ENCODE data around the gene GNPTG.

Gene GNPTG

DNA sequence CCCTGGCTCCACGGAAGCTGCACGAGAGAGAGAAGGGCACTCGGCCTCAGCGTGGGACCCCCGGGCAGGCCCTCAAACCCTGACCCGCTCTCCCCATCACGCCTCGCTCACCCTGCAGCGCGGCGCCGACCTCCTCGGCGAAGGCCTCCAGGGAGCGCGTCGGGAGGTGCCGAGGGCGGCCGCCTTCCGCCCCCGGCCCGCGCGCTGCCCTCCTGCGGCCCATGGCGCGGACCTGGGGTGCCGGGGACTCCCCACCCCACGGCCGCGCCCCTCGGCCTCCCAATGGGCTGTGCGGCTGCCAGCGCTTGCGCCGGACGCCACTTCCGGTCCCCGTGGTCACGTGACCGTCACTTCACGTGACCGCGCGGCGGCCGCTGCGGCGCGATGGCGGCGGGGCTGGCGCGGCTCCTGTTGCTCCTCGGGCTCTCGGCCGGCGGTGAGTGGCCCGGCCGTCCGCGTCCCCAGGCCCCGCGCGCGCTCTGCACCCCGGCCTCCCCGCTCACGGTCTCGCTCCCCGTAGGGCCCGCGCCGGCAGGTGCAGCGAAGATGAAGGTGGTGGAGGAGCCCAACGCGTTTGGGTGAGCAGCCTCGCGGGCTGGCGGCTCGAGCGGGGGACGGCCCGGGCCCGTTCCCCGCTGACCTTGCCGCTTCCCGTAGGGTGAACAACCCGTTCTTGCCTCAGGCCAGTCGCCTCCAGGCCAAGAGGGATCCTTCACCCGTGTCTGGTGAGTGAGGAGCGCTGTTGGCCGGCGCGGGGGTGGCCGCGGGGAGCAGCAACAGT is at the start of gene GNPTG, which contains the start of gene TSR3:
TSS of gene GNPTG (plus strand) at position 350 of the 781 bp plus-strand sequence. CDS start at position 385, 35 bp downstream.
TSS of gene TSR3 (minus strand) at position 297 of the 781 bp plus-strand sequence. CDS start at position 223, 74 bp downstream.
- peak; percentile 76 for DNase-seq (ENCODE audit: low read depth)

- no peak for DNase-seq (ENCODE audit: low read depth)
Measured at GRCh38 chr16:1305823-1306222, 45.9 kb upstream of the GNPTG start.

- no peak for DNase-seq (ENCODE audit: low read depth)
Measured at GRCh38 chr16:1306334-1306733, 45.4 kb upstream of the GNPTG start.

GRCh38 chr16:1308036-1308976 is 43.4 kb upstream of the GNPTG start:
- no peak for DNase-seq (ENCODE audit: low read depth)

GRCh38 chr16:1308977-1309885 is 42.5 kb upstream of the GNPTG start, which contains the start of gene UBE2I:
Gene UBE2I, plus strand, starts transcription at chr16:1309636. Its CDS starts 4,395 bp downstream, at chr16:1314031.
- peak; percentile 96 for DNase-seq (ENCODE audit: low read depth)

DNA sequence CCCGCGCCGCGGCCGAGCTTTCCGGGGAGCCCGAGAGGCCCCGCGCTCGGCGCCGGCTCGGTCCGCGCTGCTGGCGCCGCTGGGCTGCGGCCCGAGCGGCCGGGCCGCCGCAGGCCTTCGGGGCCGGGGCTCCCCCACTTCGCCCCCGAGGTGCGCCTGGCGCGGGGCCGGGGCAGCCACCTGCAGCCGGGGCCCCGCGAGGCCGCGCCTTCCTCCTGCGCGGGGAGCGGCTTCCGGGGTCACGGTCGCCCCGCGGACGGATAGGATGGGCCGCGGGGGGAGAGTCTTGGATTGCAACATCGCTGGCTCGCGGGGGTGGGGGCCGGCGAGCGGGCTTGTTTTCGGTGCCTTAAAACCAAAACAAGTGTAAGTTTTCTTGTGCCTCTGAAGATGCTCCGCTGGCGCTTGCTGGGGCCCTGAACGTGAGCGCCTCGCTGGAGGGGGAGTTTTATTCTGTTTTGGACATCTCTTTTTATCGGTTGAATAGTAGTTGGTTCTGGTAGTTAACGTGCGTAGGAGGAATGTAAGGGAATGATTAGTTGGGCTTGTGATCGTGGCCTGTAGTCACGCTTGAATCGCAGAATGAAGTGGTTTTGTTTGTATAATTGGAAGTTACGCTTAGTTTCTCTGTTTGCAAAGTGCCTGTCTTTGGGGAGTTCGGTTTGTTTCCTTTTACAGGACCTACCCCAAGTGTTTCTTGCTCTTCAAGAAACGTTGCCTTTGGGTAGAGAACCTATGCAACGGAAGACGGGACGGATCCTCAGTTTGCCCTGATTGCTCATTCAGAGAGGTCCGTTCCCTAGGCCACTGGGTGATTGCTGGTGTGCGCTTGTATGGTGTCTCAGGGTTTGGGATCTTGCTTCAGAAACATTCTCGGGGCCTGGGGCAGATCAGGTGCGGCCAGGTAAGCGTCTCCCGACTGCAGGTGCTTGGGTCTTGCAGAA is 41.6 kb upstream of the GNPTG start:
- DNase-seq (ENCODE audit: low read depth): peak; percentile 56

DNA sequence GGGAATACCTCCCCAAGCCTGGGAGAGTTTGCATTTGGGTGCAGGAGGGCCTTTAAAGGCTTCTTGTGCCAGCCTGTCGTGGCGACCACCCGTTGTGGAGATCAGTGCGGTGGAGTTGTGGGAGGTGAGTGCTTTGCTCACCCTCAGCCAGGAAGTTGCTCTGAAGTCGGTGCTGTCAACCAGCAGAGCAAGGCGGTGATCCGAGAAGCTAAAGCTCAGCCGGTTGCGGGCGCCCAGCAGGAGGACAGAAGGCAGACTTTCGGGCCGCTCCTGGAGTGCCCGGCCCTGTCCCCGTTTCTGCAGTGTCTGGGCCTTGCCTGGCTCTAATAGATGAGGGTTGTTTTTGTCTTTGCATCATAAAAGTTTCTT is 40.9 kb upstream of the GNPTG start:
- DNase-seq (ENCODE audit: low read depth): no peak

GRCh38 chr16:1311212-1311737 is 40.5 kb upstream of the GNPTG start:
- no peak for DNase-seq (ENCODE audit: low read depth)

DNA sequence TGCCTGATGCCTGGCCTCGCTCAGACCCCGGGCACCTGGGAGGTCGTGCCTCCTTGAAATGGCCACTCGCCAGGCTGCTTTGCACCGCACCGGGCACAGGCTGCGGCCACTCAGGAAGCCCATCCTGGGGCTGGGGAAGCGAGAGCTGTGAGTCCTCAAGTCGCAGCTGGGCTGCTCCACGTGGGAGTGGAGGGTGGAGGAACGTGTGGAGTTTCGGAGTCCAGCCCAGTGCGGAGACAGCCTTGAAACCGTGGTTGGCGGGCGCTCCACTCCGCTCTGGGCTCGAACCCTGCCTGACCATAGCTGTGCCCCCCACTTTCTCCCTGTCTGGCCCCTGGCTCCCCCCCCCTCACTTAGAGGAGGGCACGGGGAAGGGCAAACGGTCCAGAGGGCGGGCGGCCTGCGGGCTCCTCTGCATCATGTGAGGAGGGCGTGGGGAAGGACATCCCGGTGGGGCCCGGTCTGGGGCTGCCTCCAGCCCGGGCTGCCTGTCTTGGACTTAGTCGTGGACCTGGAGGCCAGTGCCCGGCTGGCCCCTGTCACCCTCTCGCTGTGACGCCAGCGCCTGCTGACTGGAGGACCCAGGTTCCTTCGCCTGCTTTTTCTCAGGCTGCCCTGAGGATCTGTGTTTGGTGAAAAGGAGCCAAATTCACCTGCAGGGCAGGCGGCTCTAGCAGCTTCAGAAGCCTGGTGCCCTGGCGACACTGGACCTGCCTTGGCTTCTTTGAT is 39.8 kb upstream of the GNPTG start:
- no peak for DNase-seq (ENCODE audit: low read depth)

- no peak for DNase-seq (ENCODE audit: low read depth)
Measured at GRCh38 chr16:1312467-1312816, 39.3 kb upstream of the GNPTG start.

DNA sequence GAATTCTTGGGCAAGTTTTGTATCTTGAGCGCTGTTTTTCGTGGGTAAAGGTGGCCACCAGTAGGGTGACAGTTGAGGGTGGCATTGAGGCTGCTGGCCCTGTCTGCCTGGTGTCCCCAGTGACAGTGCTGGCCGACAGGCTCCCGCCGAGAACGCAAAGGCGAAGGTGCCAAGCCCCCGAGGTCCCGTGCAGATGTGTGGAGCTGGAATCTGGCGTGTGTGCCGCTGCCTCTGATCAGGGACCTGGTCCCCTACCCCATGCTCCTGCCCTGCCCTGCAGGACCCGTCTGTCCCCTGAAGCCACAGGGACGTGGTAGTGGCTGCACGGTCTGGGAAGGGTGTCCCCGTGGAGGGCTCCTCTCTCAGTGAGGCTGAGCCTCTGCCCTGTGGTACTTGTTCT is 38.8 kb upstream of the GNPTG start:
- DNase-seq (ENCODE audit: low read depth): no peak

DNA sequence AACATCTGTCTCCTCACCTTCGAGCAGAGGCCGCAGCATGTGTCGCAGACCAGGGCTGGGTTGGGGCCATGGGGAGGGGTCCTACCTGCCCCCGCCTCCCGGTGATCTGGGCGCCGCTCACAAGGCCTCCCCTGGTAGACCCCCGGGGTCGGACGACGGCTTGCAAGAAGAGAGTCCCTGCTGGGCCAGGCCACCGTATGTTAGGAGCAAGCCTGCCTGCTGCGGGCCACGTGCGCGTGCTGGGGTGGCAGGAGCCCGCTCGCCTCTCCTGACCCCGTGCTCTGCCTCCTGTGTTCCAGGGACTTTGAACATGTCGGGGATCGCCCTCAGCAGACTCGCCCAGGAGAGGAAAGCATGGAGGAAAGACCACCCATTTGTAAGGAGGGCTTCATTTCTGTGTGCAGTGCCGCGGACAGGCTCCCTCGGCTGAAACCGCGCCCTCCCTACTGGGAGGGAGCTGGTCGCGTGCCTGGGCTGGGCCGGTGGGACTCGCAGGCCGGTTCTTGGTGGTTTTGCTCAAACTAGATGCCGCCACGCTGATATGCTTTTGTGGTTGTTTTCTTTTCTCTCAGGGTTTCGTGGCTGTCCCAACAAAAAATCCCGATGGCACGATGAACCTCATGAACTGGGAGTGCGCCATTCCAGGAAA is 37.9 kb upstream of the GNPTG start:
- DNase-seq (ENCODE audit: low read depth): no peak

DNA sequence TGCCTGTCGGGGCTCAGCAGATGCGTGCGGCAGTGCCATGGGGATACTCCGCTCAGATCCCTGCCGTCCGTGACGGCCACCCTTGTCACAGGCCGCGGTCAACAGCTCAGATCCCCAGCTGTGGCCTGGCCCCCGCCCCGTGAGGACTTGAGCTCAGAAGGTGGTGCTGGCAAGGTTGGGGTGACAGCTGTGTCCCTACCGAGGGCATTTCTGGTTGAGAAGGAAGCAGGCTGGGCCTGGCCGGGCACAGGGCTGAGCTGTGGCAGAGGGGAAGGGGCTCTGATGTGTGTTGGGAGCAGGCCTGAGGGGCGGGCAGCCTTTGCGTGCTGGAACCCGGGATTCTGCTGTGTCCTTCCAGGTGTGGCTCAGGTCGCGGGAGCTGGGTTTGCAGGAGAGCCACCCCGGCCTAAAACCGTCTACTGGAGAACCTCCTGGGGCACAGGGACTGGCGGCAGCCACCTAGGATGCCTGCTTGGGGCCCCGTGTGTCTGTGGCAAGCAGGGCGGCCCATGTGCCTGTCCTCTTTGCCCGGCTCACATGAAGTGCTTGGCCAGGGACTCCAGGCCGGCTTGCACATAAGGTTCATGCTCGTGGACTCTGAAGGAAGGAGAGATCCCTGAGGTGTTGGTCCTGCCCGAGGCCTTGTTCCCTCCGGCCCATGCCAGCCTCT is 37.2 kb upstream of the GNPTG start:
- no peak for DNase-seq (ENCODE audit: low read depth)

DNA sequence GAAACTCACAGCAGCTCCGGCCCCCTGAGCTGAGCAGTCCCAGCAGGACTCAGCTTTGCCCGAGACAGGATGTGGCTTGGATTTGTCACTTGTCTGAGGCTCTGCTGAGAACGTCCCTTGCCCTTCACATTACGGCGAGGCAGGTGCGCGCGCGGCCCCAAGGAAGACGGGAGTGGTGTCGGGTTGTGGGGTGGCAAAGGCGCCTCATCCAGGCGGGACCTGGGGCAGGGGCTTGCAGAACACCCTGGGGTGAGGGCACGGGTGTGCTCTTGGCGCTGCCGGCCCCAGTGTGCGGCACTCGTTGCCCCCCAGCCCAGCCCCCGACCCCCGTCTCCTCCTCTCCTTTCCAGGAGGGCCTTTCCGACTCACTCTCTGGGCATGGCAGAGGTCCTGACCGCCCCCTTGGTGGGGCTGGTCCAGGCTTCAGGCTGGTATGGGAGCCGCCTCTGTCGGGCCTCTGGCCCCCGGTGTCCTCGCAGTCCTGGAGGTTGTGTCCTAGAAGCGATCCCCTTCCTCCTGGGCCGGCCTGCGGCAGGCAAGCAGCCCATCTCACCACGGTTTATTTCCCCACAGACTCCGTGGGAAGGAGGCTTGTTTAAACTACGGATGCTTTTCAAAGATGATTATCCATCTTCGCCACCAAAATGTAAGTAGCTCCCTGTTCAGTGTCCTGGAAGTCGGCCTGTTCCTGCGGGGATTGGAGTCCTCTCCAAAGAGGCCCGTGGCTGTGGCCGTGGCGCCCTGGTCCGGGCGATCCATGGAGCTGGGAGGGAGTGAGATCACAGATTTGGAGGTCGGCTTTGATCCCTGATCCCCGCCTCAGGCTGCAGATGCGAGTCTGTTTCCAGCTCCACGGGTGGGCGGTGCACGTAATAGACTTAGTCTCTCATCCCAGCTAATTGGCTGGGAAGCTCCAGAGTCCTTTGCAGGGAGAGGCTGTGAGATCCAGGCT is 36.4 kb upstream of the GNPTG start:
- no peak for DNase-seq (ENCODE audit: low read depth)

DNA sequence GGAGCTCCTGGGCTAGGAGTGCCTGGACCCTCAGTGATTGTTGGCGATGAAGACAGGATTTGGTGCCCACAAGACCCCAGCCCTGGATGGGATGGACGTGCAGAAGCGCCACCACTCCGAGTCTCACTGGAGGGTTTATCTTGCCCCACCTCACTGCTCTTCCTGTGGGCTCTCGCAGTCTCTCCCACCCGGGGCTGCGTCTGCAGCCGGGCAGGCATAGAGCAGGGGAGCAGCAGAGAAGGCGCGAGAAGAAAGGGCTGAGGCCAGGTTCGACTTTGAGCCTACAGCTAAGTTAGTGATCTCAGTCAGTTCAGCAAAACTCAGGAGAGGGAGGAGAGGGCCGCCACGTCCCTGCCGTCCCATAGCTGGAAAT is 35.7 kb upstream of the GNPTG start:
- no peak for DNase-seq (ENCODE audit: low read depth)

DNA sequence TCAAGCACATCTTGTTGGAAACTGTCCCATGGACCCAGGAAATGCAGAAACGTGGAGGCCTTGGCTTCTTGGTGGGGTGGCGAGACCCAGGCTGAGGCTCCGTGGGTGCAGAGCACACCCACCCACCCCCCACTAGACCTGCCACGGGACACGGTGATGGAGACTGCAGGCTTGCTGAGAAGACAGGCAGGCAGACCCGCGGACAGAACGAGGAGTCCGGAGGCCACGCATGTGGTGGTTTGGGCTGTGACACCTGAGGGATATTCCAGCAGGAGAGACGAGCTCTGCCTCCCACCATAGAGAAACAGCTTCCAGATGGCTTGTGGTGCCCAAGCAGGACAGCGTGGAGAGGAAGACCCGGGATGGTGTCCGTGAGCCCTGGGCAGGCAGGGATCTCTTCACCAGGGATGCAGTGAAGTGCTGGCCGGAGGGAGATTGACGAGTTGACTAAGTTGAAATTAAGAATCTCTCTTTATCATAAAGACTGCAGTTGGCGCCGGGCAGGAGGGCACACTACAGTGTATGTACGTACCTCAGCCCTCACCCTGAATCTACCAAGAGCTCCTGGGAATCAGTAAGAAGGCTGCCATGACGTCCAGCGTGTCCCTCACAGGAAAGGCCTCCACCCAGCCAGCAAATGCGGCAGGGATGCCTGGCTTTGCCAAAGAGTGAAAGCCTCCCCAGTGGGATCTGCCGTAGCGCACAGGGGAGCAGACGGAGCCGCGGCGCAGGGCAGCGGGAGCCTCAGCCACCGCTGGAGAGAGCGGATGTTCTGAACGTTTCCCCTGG is 34.1 kb upstream of the GNPTG start:
- no peak for DNase-seq (ENCODE audit: low read depth)

GRCh38 chr16:1318268-1318545 is 33.5 kb upstream of the GNPTG start:
- no peak for DNase-seq (ENCODE audit: low read depth)

All from activated gamma-delta T cell treated with anti-CD3 and anti-CD28 coated beads, Interleukin-2, amount 50 U/mL, for 16 hours (primary cell).